GM18870 (cell line): ENCODE data around the gene ERG.

ENCODE experiments used
- ATAC-seq: cut with Tn5 transposase; IDR thresholded peaks from one replicate; pipeline ENCODE4 v1.9.1; 2021; ENCODE audit warnings: moderate library complexity; ENCODE audit not compliant: unreplicated experiment

ERG gene

DNA sequence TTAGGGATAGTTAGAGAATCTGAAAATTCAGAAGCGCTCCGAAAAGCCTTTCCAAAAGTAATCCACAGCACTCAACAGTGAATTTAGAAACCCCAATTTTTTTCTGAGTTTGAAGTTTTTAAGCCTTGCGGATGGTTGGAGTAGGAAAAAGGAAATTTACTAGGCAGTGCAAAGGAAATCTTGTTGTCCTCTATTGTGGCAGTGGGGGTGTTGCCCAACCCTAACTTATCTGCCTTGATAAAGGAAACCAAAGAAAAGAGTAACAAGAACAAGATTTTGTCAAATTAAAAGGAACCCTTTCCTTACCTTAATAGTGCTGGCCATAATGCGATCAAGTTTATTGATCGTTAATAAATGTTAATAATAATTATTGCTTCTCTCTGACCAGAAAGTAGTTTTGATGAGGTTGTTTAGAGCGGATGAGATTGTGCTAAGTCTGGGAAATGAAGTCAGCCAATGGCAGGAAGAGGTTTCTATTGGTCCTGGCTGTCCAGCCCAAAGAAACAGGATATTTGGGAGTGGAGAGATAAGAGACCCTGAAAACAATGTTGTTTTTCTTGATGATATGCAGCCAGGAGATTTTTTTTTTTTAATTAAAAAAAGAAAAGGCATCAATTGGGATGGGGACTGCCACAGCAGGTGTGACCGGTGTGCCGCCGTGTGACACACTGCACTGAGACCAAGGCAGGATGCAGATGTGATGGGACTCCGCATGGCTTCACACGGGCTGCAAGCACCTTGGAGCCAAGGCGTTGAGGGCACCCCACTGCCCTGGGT is at the start of gene ERG:
Gene ERG, minus strand, starts transcription at position 421 of the 777 bp plus-strand sequence. Its CDS starts 97 bp downstream, at position 324.
- ATAC-seq = no peak

DNA sequence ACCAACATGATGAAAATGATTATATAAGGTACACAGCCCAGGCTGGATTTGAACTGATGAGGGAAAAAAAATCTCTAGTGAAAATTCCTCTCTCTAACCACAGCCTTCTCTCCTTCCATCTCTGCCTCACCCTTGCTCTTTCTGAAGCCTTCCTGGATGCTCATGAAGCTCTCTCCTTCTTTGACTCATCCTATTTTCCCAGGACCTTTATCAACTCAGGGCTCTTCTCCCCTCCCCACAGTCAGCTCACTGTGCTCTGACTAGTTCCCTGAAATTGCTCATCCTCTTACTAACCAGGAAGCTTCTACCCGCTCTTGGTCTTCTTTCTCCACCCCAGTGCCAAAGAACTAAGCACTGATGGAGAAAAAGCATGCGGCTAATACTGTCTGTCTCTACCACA is 46.4 kb upstream of the ERG start:
- ATAC-seq = no peak

- ATAC-seq = no peak
Observed at GRCh38 chr21:38542263-38542662, 44.0 kb upstream of the ERG start.

DNA sequence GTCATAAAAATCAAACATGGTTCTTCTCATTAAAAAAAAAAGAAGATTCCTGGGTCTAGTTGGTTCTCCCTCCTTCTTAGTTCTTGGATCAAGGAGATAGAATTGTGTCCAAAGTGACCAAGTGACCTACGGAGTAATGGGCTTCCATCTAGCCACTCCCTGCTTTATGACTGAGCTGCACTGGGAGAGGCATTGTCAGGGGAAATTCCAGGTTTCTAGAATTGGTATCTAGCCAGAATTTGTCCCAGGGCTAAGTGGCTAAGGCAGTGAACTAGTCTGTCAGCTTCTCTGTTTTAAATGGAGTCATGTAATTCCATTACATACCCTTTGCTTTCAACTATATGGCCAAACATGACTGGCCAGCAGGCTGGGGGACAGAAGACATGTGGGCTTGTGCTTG is 40.1 kb upstream of the ERG start:
- ATAC-seq = no peak

DNA sequence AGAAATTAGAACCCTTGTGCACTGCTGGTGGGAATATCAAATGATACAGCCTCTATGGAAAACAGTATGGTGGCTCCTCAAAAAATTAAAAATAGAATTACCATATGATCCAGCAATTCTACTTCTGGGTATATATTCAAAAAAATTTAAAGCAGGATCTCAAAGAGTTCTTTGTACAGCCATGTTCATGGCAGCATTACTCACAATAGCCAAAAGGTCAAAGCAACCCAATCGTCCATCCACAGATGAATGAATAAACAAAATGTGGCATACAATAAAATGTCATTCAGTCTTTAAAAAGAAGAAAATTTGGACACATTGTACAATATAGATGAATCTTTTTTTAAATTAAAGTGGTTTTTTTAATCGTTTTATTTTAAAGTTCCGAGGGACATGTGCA is 36.3 kb upstream of the ERG start:
- no peak for ATAC-seq

DNA sequence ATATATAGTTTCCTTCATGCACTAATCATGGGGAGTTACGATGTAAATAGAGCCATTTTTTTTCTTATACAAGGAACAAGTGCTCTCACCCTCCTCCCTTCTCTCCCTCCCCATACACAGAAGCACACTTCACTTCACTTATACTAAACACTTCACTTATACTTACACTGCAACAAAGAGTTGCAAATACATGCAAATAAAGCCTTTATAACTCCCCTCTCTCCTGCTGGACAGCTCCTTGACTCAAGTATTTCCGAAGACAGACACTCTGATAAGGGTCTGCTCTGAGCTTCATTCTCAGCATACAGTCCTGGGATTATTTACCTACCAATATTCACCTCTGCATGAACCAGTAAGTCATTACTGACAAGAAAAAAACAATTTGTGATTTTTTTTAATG is 35.6 kb upstream of the ERG start:
- no peak for ATAC-seq

DNA sequence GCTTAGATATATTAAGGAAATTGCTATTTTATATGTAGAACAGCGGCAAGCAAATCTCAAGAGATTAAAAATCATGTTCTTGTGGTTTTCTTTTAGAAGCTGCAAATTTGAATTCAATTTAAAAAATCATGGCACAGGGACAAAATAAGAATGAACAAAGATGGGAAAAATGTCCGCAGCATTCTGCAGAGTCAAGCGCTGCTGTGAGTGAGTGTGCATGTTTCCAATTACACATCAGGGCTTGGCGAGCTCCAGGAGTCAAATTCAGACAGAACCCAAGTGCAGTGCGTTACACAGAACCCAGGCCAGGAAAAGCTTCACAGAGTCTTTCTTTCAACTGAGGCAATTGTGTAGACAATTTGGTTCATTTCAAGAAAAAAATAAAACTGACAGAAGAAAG is 33.3 kb upstream of the ERG start:
- ATAC-seq = no peak

DNA sequence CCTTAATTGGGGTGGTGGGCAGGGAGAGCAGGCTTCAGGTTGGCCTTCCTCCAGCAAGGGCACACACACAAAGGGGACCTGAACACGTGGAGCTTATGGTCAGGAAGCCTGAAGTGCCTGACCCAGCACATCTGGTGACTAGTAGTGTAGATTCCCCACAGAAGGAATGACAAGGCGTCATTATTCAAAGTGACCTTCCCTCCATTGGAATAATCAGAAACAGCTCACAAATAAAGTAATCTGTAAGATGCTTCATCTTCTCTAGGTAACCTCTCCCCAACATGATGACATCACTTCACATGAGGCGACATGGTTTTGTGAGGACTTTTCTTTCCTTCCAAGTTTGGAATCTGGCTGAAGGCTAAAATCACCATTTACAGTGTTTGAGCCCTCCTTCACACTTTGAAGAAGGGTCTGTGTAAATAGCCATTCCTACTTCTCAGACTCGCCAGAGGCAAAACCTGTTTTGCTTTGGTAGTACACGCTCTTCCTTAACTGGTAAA is 32.8 kb upstream of the ERG start:
- ATAC-seq = no peak

- ATAC-seq = no peak
Observed at GRCh38 chr21:38527737-38528136, 29.5 kb upstream of the ERG start.

DNA sequence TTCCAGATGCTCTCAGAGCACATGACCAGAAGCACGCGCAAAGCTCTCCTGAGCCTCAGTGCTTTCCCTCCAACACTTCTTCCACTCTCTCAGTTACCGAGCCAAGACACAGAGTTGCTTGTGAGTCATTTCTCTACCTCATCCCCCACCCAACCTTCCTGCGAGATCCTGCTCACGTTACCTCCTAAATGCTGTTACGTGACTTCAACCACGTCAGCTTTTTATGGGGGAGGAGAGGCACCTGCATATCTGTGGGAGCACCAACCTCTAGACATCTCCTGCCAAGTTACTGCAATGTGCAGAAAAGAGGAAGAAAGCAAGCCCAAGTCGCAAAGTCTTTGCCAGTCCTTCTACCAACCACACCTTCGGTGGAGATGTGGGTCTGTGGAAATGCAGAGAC is 27.2 kb upstream of the ERG start:
- no peak for ATAC-seq

GRCh38 chr21:38524168-38525153 is 26.2 kb upstream of the ERG start:
- ATAC-seq = no peak

DNA sequence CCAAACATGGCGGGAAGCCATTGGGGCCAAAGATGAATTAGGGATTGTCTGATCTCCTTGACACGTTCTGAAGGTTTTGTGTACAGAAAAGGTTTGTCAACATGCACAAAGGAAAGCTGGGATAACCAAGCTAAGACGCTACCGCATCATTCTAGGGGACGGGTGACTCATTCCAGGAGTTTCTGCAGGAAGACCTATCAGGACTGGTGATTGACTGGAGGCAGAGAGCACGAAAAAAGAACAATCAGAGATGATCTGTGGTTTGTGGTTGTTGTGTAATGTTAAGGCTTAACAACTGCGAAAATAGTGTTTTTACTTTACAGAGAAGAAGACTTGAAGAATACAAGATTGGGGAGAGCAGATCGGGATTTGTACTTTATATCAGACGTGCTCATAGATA is 22.2 kb upstream of the ERG start:
- ATAC-seq = no peak

DNA sequence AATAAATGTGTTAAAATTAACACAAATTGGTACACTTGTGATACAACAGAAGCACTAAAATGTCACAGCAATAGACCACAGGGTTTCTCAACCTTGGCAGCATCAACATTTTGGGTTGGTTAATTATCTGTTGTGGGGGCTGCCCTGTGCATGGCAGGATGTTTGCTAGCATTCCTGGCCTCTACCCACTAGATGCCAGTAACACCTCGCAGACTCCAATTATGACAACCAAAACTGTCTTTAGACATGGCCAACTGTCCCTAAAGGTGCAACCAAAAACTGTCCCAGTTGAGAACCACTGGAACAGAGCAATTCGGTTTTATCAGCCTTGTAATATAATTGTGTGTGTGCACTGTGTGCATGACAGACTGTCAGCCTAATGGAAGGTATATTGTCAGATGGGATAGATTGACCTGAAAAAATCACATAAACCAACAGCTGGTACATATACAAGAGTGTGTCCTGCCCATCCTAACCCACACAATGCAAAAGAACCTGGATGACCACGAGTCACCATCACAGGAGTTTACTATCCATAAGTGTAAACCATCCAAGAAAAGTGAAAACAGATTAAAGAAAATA is 13.5 kb upstream of the ERG start:
- ATAC-seq = no peak

GRCh38 chr21:38511198-38511597 is 12.9 kb upstream of the ERG start:
- no peak for ATAC-seq

DNA sequence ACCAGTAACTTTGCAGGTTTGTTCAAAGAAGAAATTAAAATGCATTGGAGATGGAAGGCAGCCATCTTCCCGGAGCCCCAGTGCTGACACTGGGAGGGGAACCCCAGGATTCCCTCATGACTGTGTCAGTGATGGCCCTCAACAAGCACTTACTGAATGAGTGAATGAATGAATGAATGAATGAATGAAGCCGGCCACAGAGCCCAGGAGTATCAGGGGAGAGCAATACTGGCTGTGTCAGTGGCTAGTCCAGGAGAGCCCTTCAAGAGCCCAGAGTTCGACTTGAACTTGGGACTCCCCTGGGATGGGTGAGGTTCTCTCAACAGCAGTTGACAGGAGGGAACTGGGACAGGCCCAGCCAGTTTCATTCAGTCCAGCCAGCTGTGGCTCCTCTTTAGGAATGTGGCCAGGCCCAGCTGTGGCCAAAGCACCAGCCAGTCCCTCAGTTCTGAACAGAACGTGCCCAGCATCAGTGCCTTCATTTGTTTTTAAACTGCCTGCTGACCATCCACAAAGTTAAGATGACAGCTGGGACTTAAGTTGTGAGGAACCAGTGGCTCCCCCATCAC is 9.2 kb upstream of the ERG start:
- no peak for ATAC-seq

DNA sequence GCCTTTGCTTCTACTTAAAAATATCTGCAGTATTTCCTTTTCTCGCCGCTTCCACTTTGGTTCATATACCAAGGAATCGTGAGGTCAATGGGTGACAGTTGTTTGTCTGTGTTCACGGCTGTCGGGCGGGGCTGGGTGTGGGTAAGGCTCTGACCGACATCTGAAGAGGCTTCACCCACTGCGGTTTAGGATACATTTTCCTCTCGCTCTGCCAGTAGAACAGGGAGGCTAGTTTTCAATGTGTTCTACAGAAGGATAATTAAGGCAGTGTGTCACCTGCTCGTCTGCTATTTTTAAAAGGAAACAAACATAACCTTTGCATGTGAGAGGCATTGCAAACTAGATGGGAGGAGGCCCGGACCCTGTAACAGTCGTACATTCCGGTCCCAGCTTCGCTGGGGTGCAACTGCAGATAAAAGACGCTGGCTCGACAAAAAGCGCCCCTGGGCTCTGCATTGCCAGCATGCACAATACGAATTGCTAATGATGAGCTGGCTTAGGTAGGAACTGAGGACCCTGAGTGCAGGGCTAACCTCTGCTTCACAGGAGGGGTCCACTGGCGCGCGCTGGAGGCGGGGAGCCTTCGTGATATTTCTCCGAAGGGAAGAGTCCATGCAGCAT is 8.5 kb upstream of the ERG start:
- no peak for ATAC-seq

- ATAC-seq = no peak
Observed at GRCh38 chr21:38505654-38506523, 7.6 kb upstream of the ERG start.

DNA sequence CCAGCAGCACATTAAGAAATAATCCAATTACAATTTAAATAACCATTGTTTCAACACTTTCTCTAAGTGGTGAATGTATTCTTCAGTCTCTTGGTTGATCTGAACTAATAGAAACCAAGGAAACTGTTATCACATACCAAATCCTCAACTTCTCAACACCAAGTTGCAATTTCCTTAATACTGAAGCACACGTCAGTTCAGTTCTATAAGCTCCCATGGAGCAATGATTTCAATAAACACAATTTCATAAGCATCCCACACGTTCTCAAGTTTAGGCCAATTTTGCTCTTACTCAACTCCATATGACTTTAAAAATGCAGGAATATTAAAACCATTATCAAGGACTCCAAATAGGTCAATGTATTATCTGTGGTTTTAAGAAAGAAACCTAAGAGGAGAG is 5.8 kb upstream of the ERG start:
- no peak for ATAC-seq

- ATAC-seq = no peak
Observed at GRCh38 chr21:38503583-38503982, 5.3 kb upstream of the ERG start.

DNA sequence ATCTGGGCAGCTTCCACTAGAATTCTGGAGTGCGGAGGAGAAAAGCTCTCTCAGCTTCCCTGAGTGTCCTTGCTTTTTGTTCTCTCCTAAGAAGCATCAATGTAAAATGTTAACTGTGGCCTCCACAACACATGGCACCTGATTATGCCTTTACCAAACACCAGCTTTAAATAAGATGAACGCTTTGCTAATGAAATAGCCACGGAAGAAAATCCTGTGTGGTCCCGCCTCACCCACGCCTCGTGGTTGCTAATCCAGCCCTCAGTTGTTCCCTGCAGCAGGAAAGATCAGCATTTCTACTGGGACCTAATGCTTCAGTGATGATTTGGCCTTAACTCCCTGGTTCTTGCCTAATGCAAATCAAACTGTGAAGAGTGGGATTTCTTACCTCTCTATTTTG is 1.8 kb upstream of the ERG start:
- ATAC-seq = no peak
